Measurements from ENCODE around the gene GPER1. TPM values are rescaled to one million over a fixed set of nuclear protein-coding genes. Genes with fewer than 3 reads are reported as not detected.

Gene GPER1
- total RNA-seq, 2 experiments from 2014 or later: not detected

GRCh38 chr7:1044189-1045068 lies 43.5 kb upstream of the GPER1 start, which contains the start of gene GPR146:
Gene GPR146 (plus strand): TSS chr7:1044546. CDS start chr7:1057516, 12,970 bp downstream.
- intact Hi-C loops (cut with DNase I, micrococcal nuclease): loop anchor here in 1 of 2 experiments (5.0 to 10.0 kb wide), 2 partner anchors 67 to 230 kb away; partner anchors contain the start of gene COX19
- peak; percentile 66 for TF ChIP-seq CTCF (IDR thresholded peaks at IDR 0.05)
- Histone ChIP-seq H3K4me1 (ENCODE audit: insufficient read depth, low read length) (peaks cover 67% of the 10 kb centered on the region), H3K9me3 (ENCODE audit: control insufficient read depth in 1 of 2, insufficient read depth in 1 of 2, low read length in 2 of 2) (no peaks in the 10 kb centered on the region), H3K36me3 (ENCODE audit: insufficient read depth, low read length) (no peaks in the 10 kb centered on the region), H3K27ac (ENCODE audit: low read depth in 1 of 2, low read length in 2 of 2) (peak within 1 kb of the TSS in 1 of 2 donors; percentile 56), H3K4me3 (ENCODE audit: low read length) (peak within 1 kb of the TSS; percentile 50), H3K27me3 (ENCODE audit: control insufficient read depth in 1 of 2, insufficient read depth in 2 of 2, low read length in 2 of 2) (no peaks in the 10 kb centered on the region)
- CTCF ChIA-PET: interaction anchor here (0.7 to 9.4 kb wide), 10 partner anchors 10 to 71 kb away, joined by 3 to 73 read pairs (median 4); no protein-coding TSS in a partner anchor
- Mint-ChIP-seq H3K36me3 (ENCODE audit: low read depth) (peaks cover 9% of the 10 kb centered on the region), H3K27ac (peak within 1 kb of the TSS; percentile 79), H3K9me3 (no peaks in the 10 kb centered on the region), H3K27me3 (no peaks in the 10 kb centered on the region), H3K4me3 (peak within 1 kb of the TSS; percentile 91), H3K4me1 (ENCODE audit: low read depth) (peaks cover 60% of the 10 kb centered on the region)
- peak; percentile 82 to 95 (median 90) for DNase-seq
- POLR2A ChIA-PET: interaction anchor here (0.8 to 2.3 kb wide), 12 partner anchors 10 to 168 kb away, joined by 3 to 11 read pairs (median 4); partner anchors contain the start of genes COX19 and GET4
- ATAC-seq (ENCODE audit: poor library complexity): peak; percentile 80

- TF ChIP-seq CTCF (IDR thresholded peaks at IDR 0.05): no peak
- Histone ChIP-seq H3K4me1 (ENCODE audit: insufficient read depth, low read length) (peaks cover 76% of the 10 kb centered on the region), H3K9me3 (ENCODE audit: control insufficient read depth in 1 of 2, insufficient read depth in 1 of 2, low read length in 2 of 2) (no peaks in the 10 kb centered on the region), H3K4me3 (ENCODE audit: low read length) (peak overlapping the region; percentile 50), H3K27me3 (ENCODE audit: control insufficient read depth in 1 of 2, insufficient read depth in 2 of 2, low read length in 2 of 2) (no peaks in the 10 kb centered on the region), H3K27ac (ENCODE audit: low read depth in 1 of 2, low read length in 2 of 2) (peak overlapping the region in 1 of 2 donors; percentile 56), H3K36me3 (ENCODE audit: insufficient read depth, low read length) (peaks cover 1% of the 10 kb centered on the region)
- no peak for DNase-seq
- intact Hi-C loops (cut with DNase I, micrococcal nuclease): loop anchor here in 1 of 2 experiments (5.0 to 10.0 kb wide), 2 partner anchors 68 to 231 kb away; partner anchors contain the start of gene COX19
- ChIA-PET POLR2A (interaction anchor here (0.5 to 2.3 kb wide), 11 partner anchors 9 to 169 kb away, joined by 3 to 11 read pairs (median 4); partner anchors contain the start of genes COX19 and GET4), CTCF (interaction anchor here (0.8 to 9.4 kb wide), 8 partner anchors 9 to 72 kb away, joined by 3 to 73 read pairs (median 6); no protein-coding TSS in a partner anchor)
- peak overlapping the region; percentile 79 for H3K27ac Mint-ChIP-seq
- peak overlapping the region; percentile 91 for H3K4me3 Mint-ChIP-seq
- no peak for ATAC-seq (ENCODE audit: poor library complexity)
- peaks cover 69% of the 10 kb centered on the region for H3K4me1 Mint-ChIP-seq (ENCODE audit: low read depth)
- no peaks in the 10 kb centered on the region for H3K27me3 Mint-ChIP-seq
- H3K36me3 Mint-ChIP-seq (ENCODE audit: low read depth): peaks cover 9% of the 10 kb centered on the region
- no peaks in the 10 kb centered on the region for H3K9me3 Mint-ChIP-seq
Measured at GRCh38 chr7:1045069-1046063, 42.5 kb upstream of the GPER1 start.

All from CD4-positive, alpha-beta T cell (primary cell).